UCSD-AML1 (cell line): ENCODE data around the gene GRIN2A.

Experiments
- DNase-seq: peaks from one replicate; lab custom pipeline; 2025; ENCODE audit not compliant: unreplicated experiment; lab: John Stamatoyannopoulos, UW

GRIN2A gene

DNA sequence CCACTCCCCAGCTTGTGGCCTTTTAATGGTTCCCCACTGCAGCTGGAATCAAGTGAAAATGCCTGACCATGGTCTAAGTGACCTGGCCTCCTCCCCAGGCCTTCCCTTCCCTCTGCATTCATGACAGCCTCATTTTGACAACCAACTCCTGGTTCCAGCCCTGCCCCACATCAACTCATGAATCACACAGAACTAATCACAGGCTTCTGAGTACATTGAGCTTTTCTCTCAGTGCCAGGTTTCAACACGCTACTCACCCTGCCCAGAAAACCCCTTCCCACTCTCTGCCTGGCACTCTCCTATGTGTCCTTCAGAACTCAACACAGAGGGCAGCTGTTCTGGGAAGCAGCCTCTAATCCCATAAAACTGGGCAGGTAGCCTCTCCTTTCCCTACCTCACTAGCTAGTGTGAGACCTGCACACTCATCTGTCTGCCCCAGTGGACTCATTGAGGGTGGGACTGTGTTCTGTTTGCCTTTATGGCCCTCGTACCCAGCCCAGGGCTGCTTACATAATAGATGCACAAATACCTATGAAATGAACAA is 313.6 kb downstream of the GRIN2A start:
- no peak for DNase-seq

- DNase-seq = no peak
Observed at GRCh38 chr16:9867176-9867575, 315.1 kb downstream of the GRIN2A start.

DNA sequence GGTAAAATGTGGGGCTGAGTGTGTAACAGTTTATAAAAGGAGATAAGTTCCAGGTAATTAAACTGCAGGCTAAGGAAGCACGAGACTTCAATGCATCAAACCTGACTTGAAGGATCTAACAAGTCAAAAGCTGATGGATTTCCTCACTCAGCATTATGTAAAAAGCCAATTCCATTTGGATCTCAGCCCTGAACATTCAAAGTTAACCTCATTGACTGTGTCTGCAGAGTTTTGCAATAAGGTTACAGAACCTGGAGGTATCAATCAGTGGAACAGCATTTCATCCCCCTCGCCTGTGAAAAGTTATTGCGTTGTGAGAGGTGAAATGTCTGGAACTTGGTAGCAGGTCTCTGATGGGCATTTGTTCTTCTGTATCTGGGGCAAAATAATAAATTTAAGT is 317.8 kb downstream of the GRIN2A start:
- DNase-seq = no peak

DNA sequence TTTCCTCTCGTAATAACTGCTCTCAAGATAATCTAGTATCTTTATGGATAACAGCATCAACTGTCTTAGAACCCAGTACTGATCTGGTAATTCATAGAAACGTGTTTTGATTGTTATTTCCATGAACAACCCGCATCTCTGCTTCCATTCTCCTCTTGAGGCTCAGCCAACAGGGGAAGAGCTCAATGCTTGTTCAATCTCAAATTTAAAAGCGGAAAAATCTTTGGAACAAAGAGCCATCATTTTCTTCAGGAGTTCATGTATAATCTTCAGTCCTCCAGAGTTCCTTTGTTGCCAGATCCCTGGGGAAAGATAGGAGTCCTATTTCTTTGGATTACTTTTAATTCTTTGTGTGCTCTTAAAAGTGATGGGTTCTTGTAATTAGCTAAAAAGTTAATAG is 319.9 kb downstream of the GRIN2A start:
- DNase-seq = no peak

GRCh38 chr16:9860876-9861275 is 321.4 kb downstream of the GRIN2A start:
- no peak for DNase-seq

GRCh38 chr16:9859701-9860327 is 322.4 kb downstream of the GRIN2A start:
- no peak for DNase-seq

DNA sequence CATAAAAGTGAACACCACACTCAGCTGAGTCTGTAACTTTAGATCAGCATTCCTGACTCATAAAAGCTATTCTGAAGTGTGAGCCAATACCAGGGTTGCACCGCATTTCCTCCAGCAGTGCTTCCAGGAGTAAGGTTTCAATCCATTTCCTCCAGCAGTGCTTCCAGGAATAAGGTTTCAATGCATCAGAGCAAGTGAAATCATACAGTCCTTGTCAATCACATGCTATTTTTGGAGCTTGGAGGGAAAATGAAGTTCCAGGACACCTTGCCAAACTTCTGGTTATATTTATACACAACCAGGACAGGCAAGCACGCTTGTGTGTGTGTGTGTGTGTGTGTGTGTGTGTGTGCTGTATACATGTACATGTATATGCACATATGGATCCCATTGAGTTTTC is 327.6 kb downstream of the GRIN2A start:
- DNase-seq = no peak

DNA sequence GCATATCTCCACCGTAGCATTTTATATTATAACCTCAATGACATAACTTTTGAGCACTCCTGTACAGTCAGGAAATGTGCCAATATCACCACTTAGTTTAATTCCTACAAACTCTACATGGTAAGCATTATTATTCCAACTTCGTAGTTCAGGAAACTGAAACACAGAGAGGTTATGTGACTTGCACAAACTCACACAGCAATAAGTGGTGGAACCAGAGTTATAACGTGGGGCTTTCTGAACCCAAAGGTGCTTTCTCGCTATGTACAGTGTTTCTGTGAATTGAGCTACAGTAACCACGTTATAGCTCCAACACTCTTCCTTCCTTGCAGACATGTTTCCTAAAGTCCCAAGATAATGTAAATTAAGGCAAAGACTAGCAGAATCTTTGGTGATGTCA is 330.2 kb downstream of the GRIN2A start:
- DNase-seq = no peak

GRCh38 chr16:9850817-9851216 is 331.4 kb downstream of the GRIN2A start:
- no peak for DNase-seq

DNA sequence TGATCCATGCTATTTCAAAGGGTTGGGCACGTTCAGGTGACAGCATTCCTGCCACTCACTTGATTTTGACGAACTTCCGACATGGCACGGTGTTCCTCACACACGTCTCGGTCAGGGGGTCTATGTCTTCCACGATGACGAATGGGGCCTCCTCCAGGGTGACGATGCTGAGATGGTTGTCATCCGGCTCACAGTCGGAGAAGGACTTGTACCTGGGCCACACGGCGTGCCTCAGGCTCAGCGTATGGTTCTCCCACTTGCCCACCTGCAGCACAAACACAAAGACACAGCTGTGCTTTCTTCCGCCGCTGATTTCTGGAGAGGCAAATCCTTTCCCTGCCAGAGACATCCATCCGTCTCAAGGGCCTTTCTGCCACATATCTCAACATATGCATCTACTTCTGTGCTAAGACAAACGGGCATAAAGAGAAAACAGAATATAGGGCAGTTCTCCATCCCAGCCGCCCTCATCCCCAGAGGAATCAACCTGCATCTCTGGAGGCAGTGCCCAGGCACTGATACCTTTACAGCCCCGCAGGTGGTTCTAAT is 332.5 kb downstream of the GRIN2A start:
- no peak for DNase-seq

DNA sequence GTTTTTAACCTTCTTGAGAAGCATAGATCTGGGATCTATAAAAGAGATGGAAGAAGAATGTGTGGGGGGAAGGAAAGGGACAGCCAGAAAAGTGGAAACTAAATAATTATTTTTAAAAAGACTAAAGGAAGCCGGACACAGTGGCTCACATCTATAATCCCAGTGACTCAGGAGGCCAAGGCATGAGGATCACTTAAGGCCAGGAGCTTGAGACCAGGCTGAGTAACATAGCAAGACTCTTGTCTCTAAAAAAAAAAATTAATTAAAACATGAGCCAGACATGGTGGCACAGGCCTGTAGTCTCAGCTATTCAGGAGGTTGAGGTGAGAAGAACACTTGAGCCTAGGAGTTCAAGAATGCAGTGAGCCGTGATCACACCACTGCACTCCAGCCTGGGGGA is 335.1 kb downstream of the GRIN2A start:
- no peak for DNase-seq

DNA sequence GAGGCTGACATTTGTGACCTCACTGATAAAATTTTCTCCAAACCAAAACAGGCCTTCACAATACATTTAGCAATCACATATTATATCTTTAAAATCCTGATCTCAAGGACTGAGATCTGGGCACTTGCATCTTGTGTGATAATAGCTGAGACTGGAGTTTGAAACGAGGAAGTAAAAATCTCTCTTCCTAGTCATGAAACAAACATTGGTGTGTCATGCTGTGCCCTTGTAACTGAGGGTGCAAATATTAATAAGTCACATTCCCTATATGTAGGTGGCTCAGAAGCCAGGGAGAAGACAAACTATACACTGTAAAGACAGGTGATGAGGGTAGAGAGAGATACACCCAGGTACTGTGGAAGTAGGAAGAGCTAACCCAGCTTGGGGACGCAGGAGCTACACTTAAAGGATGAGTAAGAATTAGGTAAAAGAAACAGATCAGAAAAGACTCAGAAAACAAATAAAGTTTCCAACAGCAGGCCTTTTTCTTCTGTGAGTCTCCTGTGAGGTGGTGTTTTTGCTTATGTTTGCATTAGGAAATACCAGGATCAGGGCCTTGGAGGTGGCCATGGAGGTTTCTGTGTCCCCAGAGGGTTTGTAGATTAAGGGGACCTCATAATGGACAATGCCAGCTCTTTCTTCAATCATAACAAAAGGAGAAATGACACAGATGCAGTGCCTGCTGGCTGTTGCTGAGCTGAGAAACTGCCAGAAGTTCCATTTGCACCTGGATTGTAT is 335.7 kb downstream of the GRIN2A start:
- DNase-seq = no peak

GRCh38 chr16:9845661-9846361 is 336.4 kb downstream of the GRIN2A start:
- DNase-seq = no peak

DNA sequence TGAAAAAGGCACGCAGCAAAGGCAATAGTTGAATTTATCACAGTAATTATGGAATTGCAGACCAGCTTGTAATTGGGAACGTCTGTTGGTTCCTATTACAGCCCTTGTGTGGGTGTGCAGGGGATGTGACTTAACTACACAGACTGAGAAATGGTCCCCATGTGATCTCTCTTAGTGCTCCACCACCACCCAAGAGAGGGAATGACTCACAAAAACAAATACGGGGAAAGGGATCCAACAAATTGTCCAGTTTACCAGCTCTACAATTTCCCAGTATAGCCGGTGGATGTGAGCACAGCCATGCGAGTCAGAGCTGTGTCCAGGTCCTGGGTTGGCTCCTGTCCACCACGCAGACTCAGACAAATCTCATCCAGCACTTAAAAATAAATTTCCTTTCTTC is 337.9 kb downstream of the GRIN2A start:
- no peak for DNase-seq

DNA sequence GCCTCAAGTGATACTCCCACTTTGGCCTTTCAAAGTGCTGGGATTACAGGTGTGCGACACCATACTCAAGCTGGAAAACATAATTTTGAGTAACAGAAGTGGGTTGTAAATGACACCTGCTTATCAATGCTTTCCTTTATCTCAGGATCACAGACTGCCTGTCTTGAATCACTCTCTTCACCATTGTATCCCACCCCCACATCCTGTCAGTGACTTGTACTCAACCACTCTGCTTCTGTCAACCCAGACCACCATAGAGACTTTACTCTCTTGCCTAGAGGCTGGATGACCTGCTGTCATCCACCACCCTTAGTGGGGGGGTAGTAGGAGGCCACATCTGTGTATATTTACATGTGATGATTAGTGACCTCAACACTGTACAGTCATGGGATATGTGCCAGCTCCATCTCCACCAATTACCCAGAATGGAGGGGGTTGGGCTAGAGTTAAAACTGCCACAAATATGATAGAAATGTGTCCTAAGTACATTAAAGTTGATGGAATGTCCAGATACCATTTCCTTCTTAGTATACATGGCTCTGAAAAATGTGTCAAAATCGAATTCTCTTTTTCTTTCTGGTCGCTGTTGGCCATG is 338.7 kb downstream of the GRIN2A start:
- DNase-seq = no peak

DNA sequence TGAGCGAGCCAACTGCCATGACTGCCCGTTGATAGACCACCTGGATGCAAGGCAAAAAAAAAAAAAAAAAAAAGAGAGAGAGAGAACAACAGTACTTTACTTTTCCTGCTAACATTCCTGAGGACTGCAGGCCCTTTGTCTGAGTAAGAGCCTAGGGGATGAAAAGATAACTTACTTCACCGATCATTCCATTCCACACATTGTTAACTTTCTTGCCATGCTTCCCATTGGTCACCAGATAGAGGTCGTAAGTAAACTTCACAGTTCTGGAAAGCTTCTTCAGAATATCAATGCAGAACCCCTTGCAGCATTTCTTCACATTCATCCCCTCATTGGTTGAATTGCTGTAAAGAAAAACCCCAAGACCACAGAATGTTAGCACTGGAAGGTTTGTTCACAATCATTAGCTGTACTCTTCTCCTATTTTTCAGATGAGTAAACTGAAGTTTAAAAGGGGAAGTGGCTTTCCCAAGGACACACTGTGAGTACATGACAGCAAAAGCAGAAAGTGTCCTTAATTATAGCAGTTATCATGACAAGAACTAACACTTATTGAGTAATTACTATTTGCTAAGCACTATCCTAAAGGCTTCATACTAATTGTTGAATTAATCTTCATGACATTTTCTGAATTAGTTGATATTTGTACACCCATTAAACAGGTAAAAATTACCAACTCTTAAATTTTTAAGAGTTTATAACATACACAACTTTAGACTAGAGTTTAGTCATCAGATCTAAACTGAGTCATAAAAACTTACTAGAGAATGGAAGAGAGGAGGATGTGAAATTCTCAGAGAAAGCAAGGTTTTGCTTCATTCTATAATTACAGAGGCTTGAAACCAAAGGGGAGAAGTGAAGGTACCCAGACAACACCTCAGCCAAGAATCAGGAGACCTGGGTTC is 341.2 kb downstream of the GRIN2A start:
- DNase-seq = no peak

- no peak for DNase-seq
Observed at GRCh38 chr16:9837481-9837880, 344.7 kb downstream of the GRIN2A start.

DNA sequence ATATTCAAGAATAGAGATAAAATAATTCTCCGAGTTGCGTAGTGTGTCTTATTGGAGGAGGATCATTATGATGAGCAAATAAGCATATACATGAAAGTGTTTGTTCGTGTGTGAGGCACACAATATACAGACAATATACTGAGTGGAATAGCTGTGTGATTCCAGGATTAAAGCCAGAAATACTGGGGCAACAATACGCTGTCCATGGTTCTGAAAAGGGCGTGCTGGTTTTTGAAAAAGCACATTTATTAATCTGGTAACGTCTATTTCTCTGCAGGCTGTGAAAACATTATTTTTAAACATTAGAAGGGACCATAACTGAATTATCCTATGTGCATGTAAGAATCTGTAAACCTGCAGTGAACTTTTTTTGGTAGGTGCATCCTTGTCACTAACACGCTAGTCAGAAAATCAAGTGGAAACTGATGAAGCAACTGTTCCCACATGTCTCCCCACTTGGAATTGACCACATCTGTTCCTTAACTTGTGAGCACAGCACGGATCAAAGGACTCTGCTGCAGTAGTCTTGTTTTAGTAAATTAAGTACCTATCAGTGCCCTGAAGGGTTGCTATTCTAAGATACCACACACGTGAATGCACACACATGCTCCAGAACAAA is 346.0 kb downstream of the GRIN2A start:
- no peak for DNase-seq

- DNase-seq = no peak
Observed at GRCh38 chr16:9827062-9827752, 355.0 kb downstream of the GRIN2A start.
